ENCODE data around the gene CIB2. TPM values are rescaled to one million over a fixed set of nuclear protein-coding genes. Genes with fewer than 3 reads are reported as not detected.

CIB2 gene
- total RNA-seq, 1 donor from 2014 or later: 27.6 TPM

GRCh38 chr15:78087951-78088772, 43.1 kb downstream of the CIB2 start:
- Mint-ChIP-seq H3K9me3 (no peaks in the 10 kb centered on the region), H3K4me3 (no peak overlapping the region), H3K36me3 (no peaks in the 10 kb centered on the region), H3K27ac (no peak overlapping the region), H3K27me3 (ENCODE audit: low read depth) (no peaks in the 10 kb centered on the region), H3K4me1 (peaks cover 8% of the 10 kb centered on the region)
- no peak for TF ChIP-seq CTCF (IDR thresholded peaks at IDR 0.05; ENCODE audit: unreplicated experiment)
- DNase-seq (ENCODE audit: low spot score in 2 of 2, unreplicated experiment in 2 of 2): no peak

- no peaks in the 10 kb centered on the region for H3K36me3 Mint-ChIP-seq
- DNase-seq (ENCODE audit: low spot score in 2 of 2, unreplicated experiment in 2 of 2): no peak
- no peak overlapping the region for H3K4me3 Mint-ChIP-seq
- H3K27me3 Mint-ChIP-seq (ENCODE audit: low read depth): no peaks in the 10 kb centered on the region
- peaks cover 5% of the 10 kb centered on the region for H3K4me1 Mint-ChIP-seq
- no peak for TF ChIP-seq CTCF (IDR thresholded peaks at IDR 0.05; ENCODE audit: unreplicated experiment)
- H3K9me3 Mint-ChIP-seq: no peaks in the 10 kb centered on the region
- no peak overlapping the region for H3K27ac Mint-ChIP-seq
Observed at GRCh38 chr15:78085928-78086327, 45.3 kb downstream of the CIB2 start.

- Mint-ChIP-seq H3K4me1 (peaks cover 3% of the 10 kb centered on the region), H3K27me3 (ENCODE audit: low read depth) (no peaks in the 10 kb centered on the region), H3K4me3 (no peak overlapping the region), H3K9me3 (no peaks in the 10 kb centered on the region), H3K36me3 (no peaks in the 10 kb centered on the region), H3K27ac (no peak overlapping the region)
- no peak for TF ChIP-seq CTCF (IDR thresholded peaks at IDR 0.05; ENCODE audit: unreplicated experiment)
- DNase-seq (ENCODE audit: low spot score in 2 of 2, unreplicated experiment in 2 of 2): no peak
Observed at GRCh38 chr15:78084449-78084750, 46.8 kb downstream of the CIB2 start.

GRCh38 chr15:78083687-78084448, 47.4 kb downstream of the CIB2 start:
- H3K36me3 Mint-ChIP-seq: no peaks in the 10 kb centered on the region
- peaks cover 3% of the 10 kb centered on the region for H3K4me1 Mint-ChIP-seq
- H3K27ac Mint-ChIP-seq: no peak overlapping the region
- H3K9me3 Mint-ChIP-seq: no peaks in the 10 kb centered on the region
- TF ChIP-seq CTCF (IDR thresholded peaks at IDR 0.05; ENCODE audit: unreplicated experiment): no peak
- no peak overlapping the region for H3K4me3 Mint-ChIP-seq
- DNase-seq (ENCODE audit: low spot score in 2 of 2, unreplicated experiment in 2 of 2): no peak
- no peaks in the 10 kb centered on the region for H3K27me3 Mint-ChIP-seq (ENCODE audit: low read depth)

GRCh38 chr15:78083186-78083585, 48.1 kb downstream of the CIB2 start:
- H3K27me3 Mint-ChIP-seq (ENCODE audit: low read depth): no peaks in the 10 kb centered on the region
- no peak for DNase-seq (ENCODE audit: low spot score in 2 of 2, unreplicated experiment in 2 of 2)
- H3K36me3 Mint-ChIP-seq: no peaks in the 10 kb centered on the region
- H3K4me1 Mint-ChIP-seq: peaks cover 3% of the 10 kb centered on the region
- H3K27ac Mint-ChIP-seq: no peak overlapping the region
- no peaks in the 10 kb centered on the region for H3K9me3 Mint-ChIP-seq
- H3K4me3 Mint-ChIP-seq: no peak overlapping the region
- no peak for TF ChIP-seq CTCF (IDR thresholded peaks at IDR 0.05; ENCODE audit: unreplicated experiment)
